Measurements from ENCODE around the gene TOB2.
"Not testable (repeated sequence)": the region's sequence is repeated elsewhere in the genome, so short reads cannot be mapped to it uniquely, and the experiment has no call there.

TOB2 gene

GRCh38 chr22:41461901-41462300, 15.3 kb upstream of the TOB2 start:
- DNase-seq: no peak

GRCh38 chr22:41460071-41460470, 13.5 kb upstream of the TOB2 start:
- not testable (repeated sequence) for DNase-seq

GRCh38 chr22:41459431-41459830, 12.8 kb upstream of the TOB2 start:
- DNase-seq: no peak

GRCh38 chr22:41458161-41458728, 11.6 kb upstream of the TOB2 start:
- DNase-seq: no peak

- peak; percentile 95 for DNase-seq
Observed at GRCh38 chr22:41448189-41448808, 1.7 kb upstream of the TOB2 start.

GRCh38 chr22:41447435-41448188, 1.0 kb upstream of the TOB2 start:
- peak; percentile 57 for DNase-seq

GRCh38 chr22:41446057-41446501, 522 bp downstream of the TOB2 start:
- no peak for DNase-seq

- DNase-seq: peak; percentile 39
Observed at GRCh38 chr22:41445129-41446056, 1.2 kb downstream of the TOB2 start.

- peak; percentile 89 for DNase-seq
Observed at GRCh38 chr22:41444360-41445128, 2.1 kb downstream of the TOB2 start.

GRCh38 chr22:41442240-41442792, 4.3 kb downstream of the TOB2 start:
- DNase-seq: no peak

- not testable (repeated sequence) for DNase-seq
Observed at GRCh38 chr22:41440511-41440910, 6.1 kb downstream of the TOB2 start.

- DNase-seq: no peak
Observed at GRCh38 chr22:41437198-41437597, 9.4 kb downstream of the TOB2 start.

- DNase-seq: no peak
Observed at GRCh38 chr22:41436322-41437113, 10.1 kb downstream of the TOB2 start.

GRCh38 chr22:41435560-41435959, 11.0 kb downstream of the TOB2 start:
- no peak for DNase-seq

GRCh38 chr22:41434361-41435003, 12.1 kb downstream of the TOB2 start:
- not testable (repeated sequence) for DNase-seq

GRCh38 chr22:41433480-41433879, 13.1 kb downstream of the TOB2 start:
- not testable (repeated sequence) for DNase-seq

GRCh38 chr22:41431656-41432055, 14.9 kb downstream of the TOB2 start:
- DNase-seq: no peak

- DNase-seq: no peak
Observed at GRCh38 chr22:41429951-41430332, 16.7 kb downstream of the TOB2 start.

GRCh38 chr22:41429232-41429950, 17.2 kb downstream of the TOB2 start:
- no peak for DNase-seq

Measured in CD4-positive, alpha-beta T cell treated with Interleukin-12 subunit alpha and Interleukin-12 subunit beta, for 1 hour (primary cell).